HepG2 (cell line): ENCODE results near the gene MYCBP2. TPM values are rescaled to one million over a fixed set of nuclear protein-coding genes. Genes with fewer than 3 reads are reported as not detected.
A peak's percentile ranks its signal among the peaks of the same experiment; 100 is the strongest.

Source experiments
- ATAC-seq: fragments of 200-7000 bp; cut with Tn5 transposase; 3 replicates; pipeline ENCODE4 v1.9.1; 2020; ENCODE audit warnings: mild to moderate bottlenecking, moderate library complexity
- BruUV-seq: library from RNA; stranded (reverse); fragments of 400-500 nt; replicated peaks from 2 replicates; lab custom pipeline; 2021; lab: Mats Ljungman, UMichigan
- CTCF ChIA-PET: fragments of 300-600 bp; formaldehyde crosslinking; extraction: SDS; loops from one replicate; lab custom pipeline; 2021; ENCODE audit warnings: low total read pairs, inconsistent platforms, low intra/inter-chr PET ratio; lab: Yijun Ruan, JAX
- POLR2A ChIA-PET: fragments of 350-600 bp; sonication (Branson Sonifier 250); formaldehyde crosslinking; loops from one replicate; lab custom pipeline; 2020; ENCODE audit warnings: antibody characterized with exemption, inconsistent platforms; lab: Yijun Ruan, JAX
- DNase-seq: peaks from one replicate; pipeline ENCODE4 v3.0.0-alpha.2; 2015; ENCODE audit warnings: low spot score
- FAIRE-seq: peaks from 3 replicates; lab custom pipeline; 2011; peaks lifted over from hg19 to GRCh38; lab: Jason Lieb, UNC
- H2AFZ ChIP-seq: one replicate; pipeline ENCODE4 v1.6.1; 2011; ENCODE audit warnings: low read length, inconsistent platforms
- H3K27ac ChIP-seq: fragments of 300-600 bp; 3 replicates; pipeline ENCODE4 v1.8.0; 2011; ENCODE audit warnings: mixed run types, mild to moderate bottlenecking, mixed read lengths, low read length, inconsistent platforms; ENCODE audit not compliant: insufficient read depth; ENCODE audit errors: extremely low read length
- H3K27me3 ChIP-seq, 2 experiments: fragments of 200-600 bp in 1 of 2; 2 replicates in 1 of 2; 3 replicates in 1 of 2; pipeline versions ENCODE4 v1.6.0 to v1.8.0; 2011; ENCODE audit warnings: low read length in 2 of 2, mild to moderate bottlenecking in 2 of 2, moderate library complexity in 2 of 2, inconsistent platforms in 1 of 2; ENCODE audit not compliant: insufficient read depth in 2 of 2, control insufficient read depth in 1 of 2
- H3K36me3 ChIP-seq, 2 experiments: fragments of 200-600 bp in 1 of 2; replicated peaks in 1 of 2; 2 replicates in 1 of 2; 3 replicates in 1 of 2; pipeline versions ENCODE4 v1.5.1 to v1.8.0; 2011; ENCODE audit warnings: low read length in 2 of 2, inconsistent platforms in 1 of 2; ENCODE audit not compliant: insufficient read depth in 2 of 2, control insufficient read depth in 1 of 2
- H3K4me1 ChIP-seq: 2 replicates; pipeline ENCODE4 v1.5.1; 2012; ENCODE audit warnings: low read length, inconsistent platforms; ENCODE audit not compliant: insufficient read depth
- H3K4me2 ChIP-seq: 2 replicates; pipeline ENCODE4 v1.6.0; 2011; ENCODE audit warnings: low read depth, low read length, inconsistent platforms
- H3K4me3 ChIP-seq, 3 experiments: fragments of 200-600 bp in 1 of 3; sonication (generic), shearing (Covaris generic) in 1 of 3; replicated peaks in 1 of 3; 2 replicates each; pipeline ENCODE4 v1.5.1; 2011 to 2016; ENCODE audit warnings: low read length in 3 of 3, inconsistent platforms in 2 of 3, low read depth in 2 of 3, mild to moderate bottlenecking in 2 of 3, control low read depth in 1 of 3, mixed read lengths in 1 of 3; ENCODE audit not compliant: insufficient read depth in 1 of 3
- H3K79me2 ChIP-seq: one replicate; pipeline ENCODE4 v1.6.1; 2011; ENCODE audit warnings: low read length, inconsistent platforms; ENCODE audit not compliant: insufficient read depth
- H3K9ac ChIP-seq: 2 replicates; pipeline ENCODE4 v1.6.0; 2011; ENCODE audit warnings: mild to moderate bottlenecking, low read depth, low read length, inconsistent platforms; ENCODE audit not compliant: insufficient read depth
- H3K9me3 ChIP-seq: 2 replicates; pipeline ENCODE4 v1.5.1; 2012; ENCODE audit warnings: mild to moderate bottlenecking, low read length
- H4K20me1 ChIP-seq: 2 replicates; pipeline ENCODE4 v1.6.0; 2011; ENCODE audit warnings: inconsistent platforms, mild to moderate bottlenecking, low read length, moderate library complexity; ENCODE audit not compliant: insufficient read depth
- CEBPB ChIP-seq: IDR thresholded peaks from 2 replicates; pipeline ENCODE4 v1.6.1; 2011; ENCODE audit warnings: low read depth, low read length, improper control_type of control experiment, borderline replicate concordance
- ETS1 ChIP-seq: sonication (generic); formaldehyde crosslinking; IDR thresholded peaks from 2 replicates; pipeline ENCODE4 v1.4.0; 2020; ENCODE audit warnings: missing genetic modification reagents
- FOXK1 ChIP-seq: sonication (generic); formaldehyde crosslinking; IDR thresholded peaks from 2 replicates; pipeline ENCODE4 v1.4.0; 2020; ENCODE audit warnings: low read depth, missing genetic modification reagents, borderline replicate concordance
- HMG20A ChIP-seq: IDR thresholded peaks from 2 replicates; pipeline ENCODE4 v1.6.1; 2016; ENCODE audit warnings: borderline replicate concordance
- MLLT10 ChIP-seq: sonication (generic); formaldehyde crosslinking; IDR thresholded peaks from 2 replicates; pipeline ENCODE4 v1.4.0; 2020; ENCODE audit warnings: missing genetic modification reagents
- ONECUT2 ChIP-seq: sonication (generic); formaldehyde crosslinking; IDR thresholded peaks from 2 replicates; pipeline ENCODE4 v1.4.0; 2020; ENCODE audit warnings: missing genetic modification reagents
- RAD21 ChIP-seq: fragments of 450-650 bp; formaldehyde crosslinking; IDR thresholded peaks from 2 replicates; pipeline ENCODE4 v1.5.0; 2020; ENCODE audit warnings: mild to moderate bottlenecking
- TBX3 ChIP-seq: fragments of 450-650 bp; IDR thresholded peaks from 2 replicates; pipeline ENCODE4 v1.6.1; 2017; ENCODE audit warnings: antibody characterized with exemption, mild to moderate bottlenecking, inconsistent platforms, borderline replicate concordance
- ZFX ChIP-seq: sonication (generic); formaldehyde crosslinking; IDR thresholded peaks from 2 replicates; pipeline ENCODE4 v1.4.0; 2020; ENCODE audit warnings: mild to moderate bottlenecking, low read depth, missing genetic modification reagents, moderate library complexity
- ZKSCAN5 ChIP-seq: sonication (generic); formaldehyde crosslinking; IDR thresholded peaks from 2 replicates; pipeline ENCODE4 v1.5.1; 2020; ENCODE audit warnings: mild to moderate bottlenecking, missing genetic modification reagents
- ZNF224 ChIP-seq: sonication (generic); formaldehyde crosslinking; IDR thresholded peaks from 2 replicates; pipeline ENCODE4 v1.5.0; 2020; ENCODE audit warnings: mild to moderate bottlenecking, missing genetic modification reagents
- ZNF30 ChIP-seq: sonication (generic); formaldehyde crosslinking; IDR thresholded peaks from 2 replicates; pipeline ENCODE4 v1.5.0; 2020; ENCODE audit warnings: mild to moderate bottlenecking, missing genetic modification reagents
- ZNF547 ChIP-seq: sonication (generic); formaldehyde crosslinking; IDR thresholded peaks from 2 replicates; pipeline ENCODE4 v1.5.1; 2020; ENCODE audit warnings: mild to moderate bottlenecking, missing genetic modification reagents
- ZNF772 ChIP-seq: sonication (generic); formaldehyde crosslinking; IDR thresholded peaks from 2 replicates; pipeline ENCODE4 v1.5.0; 2020; ENCODE audit warnings: mild to moderate bottlenecking, missing genetic modification reagents
- WGBS: methylation state at CpG from one replicate; pipeline ENCODE4 v1.1.6; 2017; ENCODE audit warnings: low lambda C conversion rate; 5-methylcytosine and 5-hydroxymethylcytosine counted together
- in situ Hi-C: cut with HindIII; loops from 2 replicates; pipeline ENCODE4 v1.10.0; 2017; ENCODE audit warnings: low pct_unique_long_range_greater_than_20kb; ENCODE audit not compliant: extremely low pct_ligation_motif_present
- intact Hi-C: fragments of 100-400 bp; cut with micrococcal nuclease; formaldehyde crosslinking; loops from one replicate; pipeline ENCODE4 v1.10.0; 2022; ENCODE audit not compliant: unreplicated experiment
- polyA plus RNA-seq, 8 experiments: library from polyadenylated mRNA; depleted of rRNA in 3 of 8; stranded (reverse) in 7 of 8; unstranded in 1 of 8; fragments of >200 nt; fragmentation: Illumina TruSeq in 4 of 8; extraction: Trizol in 4 of 8; gene quantifications; 2 replicates each; pipeline versions ENCODE4 v1.2.1 to v1.2.3, GENCODE V29; 2011 to 2016; ENCODE audit warnings: low read depth in 4 of 8, missing spikeins in 1 of 8, mixed read lengths in 1 of 8; ENCODE audit not compliant: insufficient read depth in 1 of 8
- total RNA-seq, 5 experiments: library from RNA; depleted of rRNA; stranded (reverse); fragments of >200 nt; fragmentation: Illumina TruSeq; extraction: Trizol; gene quantifications; 2 replicates each; pipeline ENCODE4 v1.2.3, GENCODE V29; 2016; ENCODE audit warnings: low read depth in 1 of 5
- TF ChIP-seq, protein P1 (sequence below): sonication (generic); formaldehyde crosslinking; IDR thresholded peaks from 2 replicates; pipeline ENCODE4 v1.4.0; 2020; ENCODE audit warnings: missing genetic modification reagents, mild to moderate bottlenecking, borderline replicate concordance

MYCBP2 gene
- total and polyA plus RNA-seq, 2 of the 13 experiments (the other 11 are each of a cell fraction or from before 2014, with no cell fraction given), result 16.3 to 35.3 TPM

DNA sequence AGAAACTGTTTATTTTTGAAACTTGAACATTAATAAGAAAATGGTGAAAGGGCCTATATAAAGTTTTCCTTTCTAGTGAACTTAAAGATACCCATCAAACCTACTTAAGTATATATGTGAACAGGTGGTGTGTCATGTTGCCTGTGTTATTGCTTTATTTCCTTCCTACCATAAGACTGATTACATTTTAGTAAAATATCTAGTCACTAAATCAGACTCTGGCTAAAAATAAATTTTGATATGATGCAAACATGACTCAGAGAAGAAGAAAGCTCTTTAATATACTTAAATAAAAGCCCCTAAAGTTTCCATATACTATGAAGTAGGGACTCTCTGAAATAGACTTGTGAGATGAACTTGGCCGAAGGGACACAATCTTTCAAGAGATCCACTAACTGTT, 264.8 kb downstream of the MYCBP2 start:
- Histone ChIP-seq H4K20me1 (no peaks in the 10 kb centered on the region), H3K36me3 (peaks cover 2 to 31% of the 10 kb centered on the region in 2 experiments; a peak in 4 of 5 replicates), H3K27me3 (no peaks in the 10 kb centered on the region; a peak in 1 of 5 replicates), H3K9ac (no peak overlapping the region), H2AFZ (no peak overlapping the region), H3K4me2 (no peak overlapping the region), H3K27ac (peak overlapping the region; percentile 18), H3K79me2 (no peaks in the 10 kb centered on the region), H3K4me3 (no peak overlapping the region), H3K9me3 (no peaks in the 10 kb centered on the region), H3K4me1 (peaks cover 13% of the 10 kb centered on the region)
- TF ChIP-seq, protein P1, sequence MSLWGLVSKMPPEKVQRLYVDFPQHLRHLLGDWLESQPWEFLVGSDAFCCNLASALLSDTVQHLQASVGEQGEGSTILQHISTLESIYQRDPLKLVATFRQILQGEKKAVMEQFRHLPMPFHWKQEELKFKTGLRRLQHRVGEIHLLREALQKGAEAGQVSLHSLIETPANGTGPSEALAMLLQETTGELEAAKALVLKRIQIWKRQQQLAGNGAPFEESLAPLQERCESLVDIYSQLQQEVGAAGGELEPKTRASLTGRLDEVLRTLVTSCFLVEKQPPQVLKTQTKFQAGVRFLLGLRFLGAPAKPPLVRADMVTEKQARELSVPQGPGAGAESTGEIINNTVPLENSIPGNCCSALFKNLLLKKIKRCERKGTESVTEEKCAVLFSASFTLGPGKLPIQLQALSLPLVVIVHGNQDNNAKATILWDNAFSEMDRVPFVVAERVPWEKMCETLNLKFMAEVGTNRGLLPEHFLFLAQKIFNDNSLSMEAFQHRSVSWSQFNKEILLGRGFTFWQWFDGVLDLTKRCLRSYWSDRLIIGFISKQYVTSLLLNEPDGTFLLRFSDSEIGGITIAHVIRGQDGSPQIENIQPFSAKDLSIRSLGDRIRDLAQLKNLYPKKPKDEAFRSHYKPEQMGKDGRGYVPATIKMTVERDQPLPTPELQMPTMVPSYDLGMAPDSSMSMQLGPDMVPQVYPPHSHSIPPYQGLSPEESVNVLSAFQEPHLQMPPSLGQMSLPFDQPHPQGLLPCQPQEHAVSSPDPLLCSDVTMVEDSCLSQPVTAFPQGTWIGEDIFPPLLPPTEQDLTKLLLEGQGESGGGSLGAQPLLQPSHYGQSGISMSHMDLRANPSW (CRISPR knock-in tag), result no peak
- TF ChIP-seq CEBPB (no peak), FOXK1 (CRISPR knock-in tag) (no peak), ZNF547 (CRISPR knock-in tag) (no peak), ZNF772 (CRISPR knock-in tag) (no peak), ZNF224 (CRISPR knock-in tag) (no peak), ZFX (CRISPR knock-in tag) (no peak), TBX3 (no peak), ZKSCAN5 (CRISPR knock-in tag) (no peak), ONECUT2 (CRISPR knock-in tag) (no peak), ETS1 (CRISPR knock-in tag) (no peak), ZNF30 (CRISPR knock-in tag) (no peak), RAD21 (CRISPR knock-in tag) (no peak), MLLT10 (CRISPR knock-in tag) (no peak), HMG20A (no peak)
- in situ Hi-C loops, result no loop called here
- BruUV-seq, result no TSS peak
- DNase-seq (no peak), FAIRE-seq (no peak), ATAC-seq (no peak)
- WGBS, result 100% methylated on average over 1 of the region's 1 CpG
- POLR2A ChIA-PET, result no interaction called here
- intact Hi-C loops, result loop anchor here (5.0 kb wide), 1 partner anchor 35 kb away; the partner anchor contains the start of gene FBXL3
- CTCF ChIA-PET, result no interaction called here
